ENCODE results near the gene PIP5KL1. TPM values are rescaled to one million over a fixed set of nuclear protein-coding genes. Genes with fewer than 3 reads are reported as not detected.

PIP5KL1 gene
- total RNA-seq, 1 experiment from 2014 or later: 7.8 TPM

DNA sequence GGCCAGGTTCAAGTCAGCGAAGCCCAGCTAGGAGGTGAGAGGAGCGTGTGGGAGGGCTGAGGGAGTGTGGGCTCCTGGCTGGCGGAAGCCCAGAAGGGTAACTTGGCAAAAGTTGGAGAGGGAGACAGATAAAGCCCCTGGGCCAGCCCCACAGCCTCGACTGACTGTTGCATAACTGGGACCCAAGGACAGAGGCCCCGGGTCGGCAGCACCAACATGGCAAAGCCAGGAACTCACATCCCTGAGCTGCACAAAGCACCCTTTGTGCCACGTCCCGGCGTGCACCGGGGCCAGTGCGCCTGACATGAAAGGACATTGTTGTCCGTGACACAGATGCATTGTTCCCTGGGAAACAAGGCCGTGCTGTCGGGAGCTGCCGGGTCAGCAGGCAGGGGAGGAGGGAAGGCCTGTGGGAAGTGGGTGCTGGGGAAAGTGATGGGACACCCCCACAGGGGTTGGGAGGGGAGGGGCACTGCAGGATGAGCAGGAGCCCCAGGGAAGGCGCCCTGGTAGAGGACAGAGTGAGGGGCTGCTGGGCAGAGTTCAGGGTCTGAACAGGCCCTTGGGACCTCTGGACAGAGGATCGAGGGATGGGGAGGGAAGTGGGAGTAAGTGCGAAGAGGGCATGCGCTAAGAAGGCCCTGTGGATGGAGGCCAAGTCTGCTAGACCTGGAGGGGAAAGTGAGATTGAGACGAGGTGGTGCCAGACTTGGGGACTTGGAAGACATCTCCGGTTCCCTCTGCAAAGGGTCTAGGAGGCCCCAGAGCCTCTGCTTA is 20.1 kb upstream of the PIP5KL1 start:
- peak overlapping the region; percentile 72 for H3K27ac ChIP-seq (ENCODE audit: low read length)
- ATAC-seq: no peak
- DNase-seq (ENCODE audit: low read depth, low spot score): no peak
- no peaks in the 10 kb centered on the region for H3K9me3 ChIP-seq (ENCODE audit: control insufficient read depth, insufficient read depth, low read depth, low read length)
- H3K36me3 ChIP-seq (ENCODE audit: control insufficient read depth, insufficient read depth, low read length): no peaks in the 10 kb centered on the region
- CTCF ChIA-PET: no interaction called here
- H3K27me3 ChIP-seq (ENCODE audit: control insufficient read depth, insufficient read depth, low read length): no peaks in the 10 kb centered on the region
- intact Hi-C loops (cut with micrococcal nuclease; ENCODE audit: unreplicated experiment) (no loop called here), in situ Hi-C loops (cut with HindIII; ENCODE audit: low pct_unique_long_range_greater_than_20kb, low sequenced_read_pairs) (no loop called here)
- BruUV-seq (replicated peaks): no TSS peak
- no peak overlapping the region for H3K4me3 ChIP-seq (ENCODE audit: low read depth in 2 of 2, low read length in 2 of 2)
- POLR2A ChIA-PET: no interaction called here
- peaks cover 92% of the 10 kb centered on the region for H3K4me1 ChIP-seq (ENCODE audit: control insufficient read depth, insufficient read depth, low read length)
- TF ChIP-seq, protein P1, sequence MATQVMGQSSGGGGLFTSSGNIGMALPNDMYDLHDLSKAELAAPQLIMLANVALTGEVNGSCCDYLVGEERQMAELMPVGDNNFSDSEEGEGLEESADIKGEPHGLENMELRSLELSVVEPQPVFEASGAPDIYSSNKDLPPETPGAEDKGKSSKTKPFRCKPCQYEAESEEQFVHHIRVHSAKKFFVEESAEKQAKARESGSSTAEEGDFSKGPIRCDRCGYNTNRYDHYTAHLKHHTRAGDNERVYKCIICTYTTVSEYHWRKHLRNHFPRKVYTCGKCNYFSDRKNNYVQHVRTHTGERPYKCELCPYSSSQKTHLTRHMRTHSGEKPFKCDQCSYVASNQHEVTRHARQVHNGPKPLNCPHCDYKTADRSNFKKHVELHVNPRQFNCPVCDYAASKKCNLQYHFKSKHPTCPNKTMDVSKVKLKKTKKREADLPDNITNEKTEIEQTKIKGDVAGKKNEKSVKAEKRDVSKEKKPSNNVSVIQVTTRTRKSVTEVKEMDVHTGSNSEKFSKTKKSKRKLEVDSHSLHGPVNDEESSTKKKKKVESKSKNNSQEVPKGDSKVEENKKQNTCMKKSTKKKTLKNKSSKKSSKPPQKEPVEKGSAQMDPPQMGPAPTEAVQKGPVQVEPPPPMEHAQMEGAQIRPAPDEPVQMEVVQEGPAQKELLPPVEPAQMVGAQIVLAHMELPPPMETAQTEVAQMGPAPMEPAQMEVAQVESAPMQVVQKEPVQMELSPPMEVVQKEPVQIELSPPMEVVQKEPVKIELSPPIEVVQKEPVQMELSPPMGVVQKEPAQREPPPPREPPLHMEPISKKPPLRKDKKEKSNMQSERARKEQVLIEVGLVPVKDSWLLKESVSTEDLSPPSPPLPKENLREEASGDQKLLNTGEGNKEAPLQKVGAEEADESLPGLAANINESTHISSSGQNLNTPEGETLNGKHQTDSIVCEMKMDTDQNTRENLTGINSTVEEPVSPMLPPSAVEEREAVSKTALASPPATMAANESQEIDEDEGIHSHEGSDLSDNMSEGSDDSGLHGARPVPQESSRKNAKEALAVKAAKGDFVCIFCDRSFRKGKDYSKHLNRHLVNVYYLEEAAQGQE (IDR thresholded peaks at IDR 0.05; ENCODE audit: insufficient read depth in 1 of 2, low read depth in 2 of 2, low read length in 1 of 2): no peak
- TF ChIP-seq SIN3A (IDR thresholded peaks at IDR 0.05; ENCODE audit: borderline replicate concordance, insufficient read depth, low read depth, low read length): no peak
- no peak for TF ChIP-seq CTCF (IDR thresholded peaks at IDR 0.05)
- TF ChIP-seq POLR2AphosphoS5 (IDR thresholded peaks at IDR 0.05; ENCODE audit: low read depth, low read length): no peak
- no peak for TF ChIP-seq TCF7L2 (IDR thresholded peaks at IDR 0.05; ENCODE audit: low read depth, low read length)

DNA sequence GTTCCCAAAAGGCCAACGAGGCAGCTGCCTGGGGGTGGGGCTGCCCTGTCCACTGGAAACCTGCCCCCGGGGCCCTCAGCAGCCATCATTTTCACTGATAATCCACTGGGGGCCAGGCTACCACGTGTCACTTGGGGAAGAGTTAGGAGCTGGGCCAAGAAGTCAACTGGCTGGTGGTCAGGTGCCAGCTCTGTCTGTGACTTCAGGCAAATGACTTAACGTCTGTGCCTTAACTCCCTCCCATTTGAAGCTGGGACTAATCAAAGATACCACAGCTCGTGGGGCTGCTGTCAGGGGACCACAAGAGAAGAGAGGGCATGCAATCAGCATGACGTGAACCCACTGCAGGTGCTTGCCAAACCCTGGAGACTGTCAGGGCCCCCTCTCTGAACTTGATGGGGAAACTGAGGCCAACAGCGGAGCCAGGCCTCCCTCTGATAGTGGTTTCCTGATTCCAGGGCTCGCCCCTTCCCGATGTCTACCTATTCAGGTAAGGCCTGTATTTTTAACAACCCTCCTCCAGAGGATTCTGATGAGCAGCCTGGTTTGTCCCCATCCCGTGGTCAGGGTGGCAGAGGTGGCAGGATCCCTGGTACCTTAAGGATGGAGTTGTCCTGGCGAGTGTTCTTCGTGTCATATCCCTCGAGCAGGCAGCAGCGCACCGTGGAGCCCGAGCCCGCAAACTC is 19.4 kb upstream of the PIP5KL1 start:
- DNase-seq (ENCODE audit: low read depth, low spot score) (no peak), ATAC-seq (no peak)
- intact Hi-C loops (cut with micrococcal nuclease; ENCODE audit: unreplicated experiment) (no loop called here), in situ Hi-C loops (cut with HindIII; ENCODE audit: low pct_unique_long_range_greater_than_20kb, low sequenced_read_pairs) (loop anchor here (25.0 kb wide), 1 partner anchor 137 kb away; no protein-coding TSS in a partner anchor)
- ChIA-PET POLR2A (no interaction called here), CTCF (interaction anchor here (0.9 kb wide), 1 partner anchor 27 kb away, joined by 5 read pairs; no protein-coding TSS in a partner anchor)
- Histone ChIP-seq H3K4me3 (ENCODE audit: low read depth in 2 of 2, low read length in 2 of 2) (no peak overlapping the region), H3K9me3 (ENCODE audit: control insufficient read depth, insufficient read depth, low read depth, low read length) (no peaks in the 10 kb centered on the region), H3K27ac (ENCODE audit: low read length) (peak overlapping the region; percentile 68), H3K4me1 (ENCODE audit: control insufficient read depth, insufficient read depth, low read length) (peaks cover 88% of the 10 kb centered on the region), H3K36me3 (ENCODE audit: control insufficient read depth, insufficient read depth, low read length) (no peaks in the 10 kb centered on the region), H3K27me3 (ENCODE audit: control insufficient read depth, insufficient read depth, low read length) (no peaks in the 10 kb centered on the region)
- BruUV-seq (replicated peaks): no TSS peak
- no peak for TF ChIP-seq POLR2AphosphoS5 (IDR thresholded peaks at IDR 0.05; ENCODE audit: low read depth, low read length)
- TF ChIP-seq CTCF (IDR thresholded peaks at IDR 0.05): no peak
- TF ChIP-seq, protein P1 (IDR thresholded peaks at IDR 0.05; ENCODE audit: insufficient read depth in 1 of 2, low read depth in 2 of 2, low read length in 1 of 2): no peak
- no peak for TF ChIP-seq SIN3A (IDR thresholded peaks at IDR 0.05; ENCODE audit: borderline replicate concordance, insufficient read depth, low read depth, low read length)
- TF ChIP-seq TCF7L2 (IDR thresholded peaks at IDR 0.05; ENCODE audit: low read depth, low read length): no peak

Data from Panc1 (cell line).